Adrenal gland (tissue), 5 donors: ENCODE data around the gene SMPD4.
"Not testable (repeated sequence)": the region's sequence is repeated elsewhere in the genome, so short reads cannot be mapped to it uniquely, and the experiment has no call there.

Experiments used
- POLR2A ChIP-seq, 2 donors: fragments of 450-650 bp; IDR thresholded peaks; one replicate each; pipeline ENCODE4 v1.6.1; 2017; ENCODE audit warnings: antibody characterized with exemption in 2 of 2, mild to moderate bottlenecking in 2 of 2, moderate library complexity in 1 of 2
- TF ChIP-seq, protein P1 (sequence below), 6 experiments: fragments of 450-650 bp in 4 of 6; fragments of 200-600 bp in 2 of 6; sonication (generic) in 1 of 6; IDR thresholded peaks; 1 replicate in 5 of 6; 2 replicates in 1 of 6; pipeline versions ENCODE4 v1.5.1 to v1.8.0; 2016 to 2021; ENCODE audit warnings: antibody characterized with exemption in 6 of 6, mild to moderate bottlenecking in 2 of 6, moderate library complexity in 1 of 6
- donor health status: DM: no; HTN: no; CAD: no.

DNA sequence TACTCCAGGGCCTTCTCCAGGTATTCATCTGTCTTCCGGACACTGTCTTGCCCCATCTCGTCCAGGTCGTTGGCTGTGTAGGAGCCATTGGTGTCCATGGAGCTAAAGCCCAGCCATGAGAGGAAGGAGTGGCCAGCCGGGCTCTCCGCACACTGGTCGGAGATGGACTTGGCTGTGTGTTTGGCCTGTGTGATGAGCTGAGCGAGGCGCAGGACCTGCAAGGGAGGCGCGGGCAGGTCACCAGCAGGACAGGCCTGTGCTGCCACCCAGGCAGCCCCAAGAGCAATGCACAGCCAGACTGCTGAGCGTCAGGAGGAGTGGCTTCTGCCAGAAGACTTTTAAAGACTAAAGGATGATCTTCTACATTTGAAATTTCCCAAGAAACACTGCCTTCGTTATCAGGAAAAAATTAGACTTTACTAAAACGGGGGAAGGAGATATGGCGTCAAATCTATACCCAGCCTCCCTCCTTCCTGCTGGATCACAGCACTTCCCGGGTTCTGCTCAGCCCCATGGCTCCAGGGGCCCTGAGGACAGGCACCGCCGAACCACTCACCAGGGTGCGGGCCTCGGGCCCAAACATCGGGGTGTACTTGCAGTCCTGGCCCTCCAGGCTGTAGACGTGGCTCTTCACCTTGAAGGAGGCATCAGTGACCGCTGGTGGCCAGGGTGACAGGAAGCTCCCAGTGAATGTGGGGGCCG lies 27.5 kb downstream of the SMPD4 start:
- TF ChIP-seq POLR2A (IDR thresholded peaks at IDR 0.05): not testable (repeated sequence)
- TF ChIP-seq, protein P1, sequence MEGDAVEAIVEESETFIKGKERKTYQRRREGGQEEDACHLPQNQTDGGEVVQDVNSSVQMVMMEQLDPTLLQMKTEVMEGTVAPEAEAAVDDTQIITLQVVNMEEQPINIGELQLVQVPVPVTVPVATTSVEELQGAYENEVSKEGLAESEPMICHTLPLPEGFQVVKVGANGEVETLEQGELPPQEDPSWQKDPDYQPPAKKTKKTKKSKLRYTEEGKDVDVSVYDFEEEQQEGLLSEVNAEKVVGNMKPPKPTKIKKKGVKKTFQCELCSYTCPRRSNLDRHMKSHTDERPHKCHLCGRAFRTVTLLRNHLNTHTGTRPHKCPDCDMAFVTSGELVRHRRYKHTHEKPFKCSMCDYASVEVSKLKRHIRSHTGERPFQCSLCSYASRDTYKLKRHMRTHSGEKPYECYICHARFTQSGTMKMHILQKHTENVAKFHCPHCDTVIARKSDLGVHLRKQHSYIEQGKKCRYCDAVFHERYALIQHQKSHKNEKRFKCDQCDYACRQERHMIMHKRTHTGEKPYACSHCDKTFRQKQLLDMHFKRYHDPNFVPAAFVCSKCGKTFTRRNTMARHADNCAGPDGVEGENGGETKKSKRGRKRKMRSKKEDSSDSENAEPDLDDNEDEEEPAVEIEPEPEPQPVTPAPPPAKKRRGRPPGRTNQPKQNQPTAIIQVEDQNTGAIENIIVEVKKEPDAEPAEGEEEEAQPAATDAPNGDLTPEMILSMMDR (IDR thresholded peaks at IDR 0.05): not testable (repeated sequence)
